Type B pancreatic cell (in vitro differentiated cells): Measurements from ENCODE around the gene LGALS16. TPM values are rescaled to one million over a fixed set of nuclear protein-coding genes. Genes with fewer than 3 reads are reported as not detected.
"Not testable (repeated sequence)": the region's sequence is repeated elsewhere in the genome, so short reads cannot be mapped to it uniquely, and the experiment has no call there.

Experiments
- DNase-seq: peaks from one replicate; pipeline ENCODE4 v3.0.0; 2021; ENCODE audit warnings: mixed read lengths; ENCODE audit not compliant: unreplicated experiment; ENCODE audit errors: extremely low spot score
- H3K27ac Mint-ChIP-seq: 2 replicates; pipeline ENCODE4 v1.8.0; 2021; ENCODE audit warnings: mild to moderate bottlenecking, mixed read lengths
- H3K27me3 Mint-ChIP-seq: 2 replicates; pipeline ENCODE4 v1.8.0; 2021; ENCODE audit warnings: mixed read lengths
- H3K36me3 Mint-ChIP-seq: 2 replicates; pipeline ENCODE4 v1.8.0; 2021; ENCODE audit warnings: mixed read lengths
- H3K4me1 Mint-ChIP-seq: one replicate; pipeline ENCODE4 v1.8.0; 2021; ENCODE audit warnings: mixed read lengths; ENCODE audit not compliant: unreplicated experiment
- H3K4me3 Mint-ChIP-seq: 2 replicates; pipeline ENCODE4 v1.8.0; 2021; ENCODE audit warnings: mild to moderate bottlenecking, mixed read lengths
- H3K9me3 Mint-ChIP-seq: 2 replicates; pipeline ENCODE4 v1.8.0; 2021; ENCODE audit warnings: mixed read lengths
- CTCF ChIP-seq: fragments of 200-600 bp; sonication (generic); conservative IDR thresholded peaks from 2 replicates; pipeline ENCODE4 v1.5.0; 2021; ENCODE audit warnings: antibody characterized with exemption, mild to moderate bottlenecking
- long read RNA-seq: library from polyadenylated mRNA; unstranded; transcript quantifications from one replicate; pipeline ENCODE4 v2.0.0, GENCODE V29; 2020
- total RNA-seq: library from RNA; stranded (reverse); gene quantifications from 2 replicates; pipeline ENCODE4 v1.2.1, GENCODE V29; 2021; ENCODE audit warnings: low replicate concordance

The LGALS16 gene
- total RNA-seq: not detected in 2 replicates
- long read RNA-seq: 0 reads

- no peak for TF ChIP-seq CTCF
- H3K4me3 Mint-ChIP-seq: no peak within 1 kb of the TSS
- H3K9me3 Mint-ChIP-seq: no peaks in the 10 kb centered on the region
- peaks cover 54% of the 10 kb centered on the region for H3K27me3 Mint-ChIP-seq
- no peaks in the 10 kb centered on the region for H3K36me3 Mint-ChIP-seq
- H3K4me1 Mint-ChIP-seq: no peaks in the 10 kb centered on the region
- no peak for DNase-seq
- no peak within 1 kb of the TSS for H3K27ac Mint-ChIP-seq
These were observed at the start of gene LGALS16 for GRCh38 chr19:39655613-39656012. TSS of gene LGALS16 (plus strand) at chr19:39655913. CDS start at chr19:39655962, 49 bp downstream.

DNA sequence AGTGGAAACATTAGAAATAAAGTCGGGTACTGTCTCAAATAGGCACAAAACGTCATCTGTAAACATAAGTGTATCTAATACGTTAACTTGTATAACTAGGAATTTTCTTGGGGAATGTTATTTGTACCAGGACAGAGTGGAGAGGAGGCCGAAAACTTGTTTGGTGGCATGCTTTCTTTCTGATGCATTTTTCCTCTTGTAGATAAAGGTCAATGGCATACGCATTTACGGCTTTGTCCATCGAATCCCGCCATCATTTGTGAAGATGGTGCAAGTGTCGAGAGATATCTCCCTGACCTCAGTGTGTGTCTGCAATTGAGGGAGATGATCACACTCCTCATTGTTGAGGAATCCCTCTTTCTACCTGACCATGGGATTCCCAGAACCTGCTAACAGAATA lies 48.7 kb upstream of the LGALS16 start:
- Mint-ChIP-seq H3K27me3 (peaks cover 25% of the 10 kb centered on the region), H3K9me3 (no peaks in the 10 kb centered on the region), H3K36me3 (no peaks in the 10 kb centered on the region), H3K27ac (no peak overlapping the region), H3K4me1 (no peaks in the 10 kb centered on the region), H3K4me3 (no peak overlapping the region)
- DNase-seq: no peak
- no peak for TF ChIP-seq CTCF

- no peaks in the 10 kb centered on the region for H3K9me3 Mint-ChIP-seq
- H3K4me1 Mint-ChIP-seq: no peaks in the 10 kb centered on the region
- no peaks in the 10 kb centered on the region for H3K36me3 Mint-ChIP-seq
- H3K27me3 Mint-ChIP-seq: peaks cover 24% of the 10 kb centered on the region
- no peak for TF ChIP-seq CTCF
- H3K27ac Mint-ChIP-seq: no peak overlapping the region
- H3K4me3 Mint-ChIP-seq: no peak overlapping the region
- DNase-seq: no peak
These were observed 48.2 kb upstream of the LGALS16 start for GRCh38 chr19:39607561-39607960.

DNA sequence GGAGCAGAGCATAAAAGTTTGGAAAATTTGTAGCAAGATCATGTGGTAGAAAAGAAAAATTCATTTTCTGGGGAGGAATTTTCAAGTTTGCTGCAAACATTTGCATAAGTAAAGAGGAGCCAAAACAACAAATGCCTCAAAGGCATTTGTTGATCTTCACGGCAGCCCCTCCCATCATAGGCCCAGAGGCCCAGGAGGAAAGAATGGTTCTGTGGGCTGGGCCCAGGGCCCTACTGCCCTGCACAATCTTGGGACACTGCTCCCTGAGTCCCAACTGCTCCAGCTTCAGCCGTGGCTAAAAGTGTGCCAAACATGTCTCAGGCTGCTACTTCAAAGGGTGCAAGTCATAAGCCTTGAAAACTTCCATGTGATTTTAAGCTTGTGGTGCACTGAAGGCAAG lies 42.1 kb upstream of the LGALS16 start:
- no peak for TF ChIP-seq CTCF
- H3K36me3 Mint-ChIP-seq: no peaks in the 10 kb centered on the region
- H3K4me3 Mint-ChIP-seq: no peak overlapping the region
- H3K27me3 Mint-ChIP-seq: peaks cover 7% of the 10 kb centered on the region
- H3K27ac Mint-ChIP-seq: no peak overlapping the region
- no peak for DNase-seq
- no peaks in the 10 kb centered on the region for H3K4me1 Mint-ChIP-seq
- peaks cover 5% of the 10 kb centered on the region for H3K9me3 Mint-ChIP-seq

DNA sequence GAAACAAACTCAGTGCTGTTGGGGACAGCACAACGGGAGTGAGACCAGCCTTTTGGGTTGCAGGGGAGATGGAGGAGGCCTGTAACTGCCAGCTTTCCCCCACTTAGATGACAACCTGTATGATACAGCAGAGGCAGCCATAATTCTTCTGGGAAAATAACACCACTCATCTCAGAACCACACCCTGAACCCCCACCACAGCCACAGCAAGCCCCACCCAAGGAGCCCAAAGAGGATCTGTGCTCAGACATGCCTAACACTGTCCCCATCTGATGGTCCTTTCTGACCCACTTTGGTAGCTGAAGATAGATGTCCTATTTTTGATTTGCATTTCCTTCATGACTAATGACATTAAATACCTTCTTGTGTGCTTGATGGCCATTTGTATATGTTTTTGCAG lies 38.0 kb upstream of the LGALS16 start:
- Mint-ChIP-seq H3K27me3 (peaks cover 41% of the 10 kb centered on the region), H3K27ac (no peak overlapping the region), H3K4me1 (no peaks in the 10 kb centered on the region), H3K4me3 (no peak overlapping the region), H3K36me3 (no peaks in the 10 kb centered on the region), H3K9me3 (peaks cover 5% of the 10 kb centered on the region)
- no peak for TF ChIP-seq CTCF
- no peak for DNase-seq

GRCh38 chr19:39623946-39624345 lies 31.8 kb upstream of the LGALS16 start:
- DNase-seq: no peak
- no peak for TF ChIP-seq CTCF
- H3K36me3 Mint-ChIP-seq: no peaks in the 10 kb centered on the region
- H3K27me3 Mint-ChIP-seq: peaks cover 56% of the 10 kb centered on the region
- no peaks in the 10 kb centered on the region for H3K4me1 Mint-ChIP-seq
- no peak overlapping the region for H3K27ac Mint-ChIP-seq
- no peak overlapping the region for H3K4me3 Mint-ChIP-seq
- H3K9me3 Mint-ChIP-seq: no peaks in the 10 kb centered on the region

- not testable (repeated sequence) for H3K36me3 Mint-ChIP-seq, DNase-seq, H3K27ac Mint-ChIP-seq, H3K9me3 Mint-ChIP-seq, H3K4me3 Mint-ChIP-seq, H3K4me1 Mint-ChIP-seq
- peaks cover 21% of the 10 kb centered on the region for H3K27me3 Mint-ChIP-seq
These were observed 28.1 kb upstream of the LGALS16 start for GRCh38 chr19:39627631-39628030.
